Hepatocyte (in vitro differentiated cells): Measurements from ENCODE around the gene GTF2E1.

Experiments used
- CTCF ChIP-seq: fragments of 200-600 bp; sonication (generic); IDR thresholded peaks from 2 replicates; pipeline ENCODE4 v1.5.1; 2016; ENCODE audit warnings: antibody characterized with exemption, mild to moderate bottlenecking; ENCODE audit not compliant: poor library complexity
- EZH2 ChIP-seq: fragments of 200-600 bp; sonication (generic); IDR thresholded peaks from 2 replicates; pipeline ENCODE4 v1.6.1; 2016; ENCODE audit warnings: antibody characterized with exemption, mild to moderate bottlenecking, borderline replicate concordance
- EZH2phosphoT487 ChIP-seq: fragments of 200-600 bp; sonication (generic); IDR thresholded peaks from one replicate; pipeline ENCODE4 v1.6.1; 2018; ENCODE audit warnings: antibody characterized with exemption, mild to moderate bottlenecking, low read depth, moderate library complexity; ENCODE audit not compliant: unreplicated experiment, severe bottlenecking

GRCh38 chr3:120791010-120791409 lies 48.5 kb downstream of the GTF2E1 start:
- TF ChIP-seq EZH2phosphoT487: no peak
- no peak for TF ChIP-seq EZH2
- TF ChIP-seq CTCF: no peak
